ELR (cell line): ENCODE data around the gene TTC6.

ENCODE experiments used
- DNase-seq: peaks from one replicate; pipeline ENCODE4 v3.0.0-alpha.2; 2015; ENCODE audit warnings: low read depth

Gene TTC6

GRCh38 chr14:37623971-37624370, 28.5 kb downstream of the TTC6 start:
- DNase-seq = no peak

- no peak for DNase-seq
These were observed 30.5 kb downstream of the TTC6 start for GRCh38 chr14:37625597-37626595.

GRCh38 chr14:37637341-37637740, 41.9 kb downstream of the TTC6 start:
- no peak for DNase-seq

- DNase-seq = no peak
These were observed 43.2 kb downstream of the TTC6 start for GRCh38 chr14:37638599-37638998.

GRCh38 chr14:37641117-37641516, 45.7 kb downstream of the TTC6 start:
- DNase-seq = no peak

GRCh38 chr14:37642125-37642524, 46.7 kb downstream of the TTC6 start:
- DNase-seq = no peak

- no peak for DNase-seq
These were observed 48.3 kb downstream of the TTC6 start for GRCh38 chr14:37643701-37644100.
